ENCODE measurements around the gene BTLA.
"Not testable (repeated sequence)": the region's sequence is repeated elsewhere in the genome, so short reads cannot be mapped to it uniquely, and the experiment has no call there.

Gene BTLA

GRCh38 chr3:112508261-112508660 is 9.0 kb upstream of the BTLA start:
- H3K27ac ChIP-seq (ENCODE audit: low read length): no peak overlapping the region
- H3K36me3 ChIP-seq (ENCODE audit: control insufficient read depth, low read depth, low read length): no peaks in the 10 kb centered on the region
- peaks cover 18% of the 10 kb centered on the region for H3K9me3 ChIP-seq (ENCODE audit: control insufficient read depth, low read depth, low read length)
- no peaks in the 10 kb centered on the region for H3K27me3 ChIP-seq (ENCODE audit: control insufficient read depth, insufficient read depth, low read length)
- no peak overlapping the region for H3K9ac ChIP-seq (ENCODE audit: low read length)
- no peaks in the 10 kb centered on the region for H3K4me1 ChIP-seq (ENCODE audit: control insufficient read depth, low read depth, low read length)
- no peak overlapping the region for H3K4me3 ChIP-seq (ENCODE audit: low read length)

GRCh38 chr3:112505907-112506306 is 6.6 kb upstream of the BTLA start:
- Histone ChIP-seq H3K9ac (ENCODE audit: low read length) (no peak overlapping the region), H3K4me1 (ENCODE audit: control insufficient read depth, low read depth, low read length) (no peaks in the 10 kb centered on the region), H3K9me3 (ENCODE audit: control insufficient read depth, low read depth, low read length) (no peaks in the 10 kb centered on the region), H3K27me3 (ENCODE audit: control insufficient read depth, insufficient read depth, low read length) (no peaks in the 10 kb centered on the region), H3K36me3 (ENCODE audit: control insufficient read depth, low read depth, low read length) (no peaks in the 10 kb centered on the region), H3K27ac (ENCODE audit: low read length) (no peak overlapping the region), H3K4me3 (ENCODE audit: low read length) (no peak overlapping the region)

GRCh38 chr3:112504123-112504522 is 4.9 kb upstream of the BTLA start:
- no peak overlapping the region for H3K27ac ChIP-seq (ENCODE audit: low read length)
- H3K36me3 ChIP-seq (ENCODE audit: control insufficient read depth, low read depth, low read length): no peaks in the 10 kb centered on the region
- no peaks in the 10 kb centered on the region for H3K9me3 ChIP-seq (ENCODE audit: control insufficient read depth, low read depth, low read length)
- no peak overlapping the region for H3K4me3 ChIP-seq (ENCODE audit: low read length)
- H3K4me1 ChIP-seq (ENCODE audit: control insufficient read depth, low read depth, low read length): no peaks in the 10 kb centered on the region
- no peaks in the 10 kb centered on the region for H3K27me3 ChIP-seq (ENCODE audit: control insufficient read depth, insufficient read depth, low read length)
- H3K9ac ChIP-seq (ENCODE audit: low read length): no peak overlapping the region

- no peak overlapping the region for H3K4me3 ChIP-seq (ENCODE audit: low read length)
- no peak overlapping the region for H3K9ac ChIP-seq (ENCODE audit: low read length)
- H3K9me3 ChIP-seq (ENCODE audit: control insufficient read depth, low read depth, low read length): no peaks in the 10 kb centered on the region
- H3K27me3 ChIP-seq (ENCODE audit: control insufficient read depth, insufficient read depth, low read length): no peaks in the 10 kb centered on the region
- no peaks in the 10 kb centered on the region for H3K36me3 ChIP-seq (ENCODE audit: control insufficient read depth, low read depth, low read length)
- no peak overlapping the region for H3K27ac ChIP-seq (ENCODE audit: low read length)
- no peaks in the 10 kb centered on the region for H3K4me1 ChIP-seq (ENCODE audit: control insufficient read depth, low read depth, low read length)
Measured at GRCh38 chr3:112503304-112503972, 4.2 kb upstream of the BTLA start.

GRCh38 chr3:112500621-112501020 is 1.3 kb upstream of the BTLA start:
- H3K9me3 ChIP-seq (ENCODE audit: control insufficient read depth, low read depth, low read length): no peaks in the 10 kb centered on the region
- H3K36me3 ChIP-seq (ENCODE audit: control insufficient read depth, low read depth, low read length): no peaks in the 10 kb centered on the region
- H3K27me3 ChIP-seq (ENCODE audit: control insufficient read depth, insufficient read depth, low read length): no peaks in the 10 kb centered on the region
- H3K4me3 ChIP-seq (ENCODE audit: low read length): no peak overlapping the region
- H3K9ac ChIP-seq (ENCODE audit: low read length): no peak overlapping the region
- no peak overlapping the region for H3K27ac ChIP-seq (ENCODE audit: low read length)
- H3K4me1 ChIP-seq (ENCODE audit: control insufficient read depth, low read depth, low read length): no peaks in the 10 kb centered on the region

- H3K36me3 ChIP-seq (ENCODE audit: control insufficient read depth, low read depth, low read length): no peaks in the 10 kb centered on the region
- H3K9me3 ChIP-seq (ENCODE audit: control insufficient read depth, low read depth, low read length): no peaks in the 10 kb centered on the region
- no peaks in the 10 kb centered on the region for H3K27me3 ChIP-seq (ENCODE audit: control insufficient read depth, insufficient read depth, low read length)
- no peak overlapping the region for H3K27ac ChIP-seq (ENCODE audit: low read length)
- H3K4me3 ChIP-seq (ENCODE audit: low read length): no peak overlapping the region
- no peak overlapping the region for H3K9ac ChIP-seq (ENCODE audit: low read length)
- no peaks in the 10 kb centered on the region for H3K4me1 ChIP-seq (ENCODE audit: control insufficient read depth, low read depth, low read length)
Measured at GRCh38 chr3:112497897-112498548, 1.2 kb downstream of the BTLA start.

GRCh38 chr3:112496366-112497067 is 2.8 kb downstream of the BTLA start:
- Histone ChIP-seq H3K4me3 (ENCODE audit: low read length) (no peak overlapping the region), H3K27me3 (ENCODE audit: control insufficient read depth, insufficient read depth, low read length) (no peaks in the 10 kb centered on the region), H3K4me1 (ENCODE audit: control insufficient read depth, low read depth, low read length) (no peaks in the 10 kb centered on the region), H3K36me3 (ENCODE audit: control insufficient read depth, low read depth, low read length) (no peaks in the 10 kb centered on the region), H3K9me3 (ENCODE audit: control insufficient read depth, low read depth, low read length) (no peaks in the 10 kb centered on the region), H3K9ac (ENCODE audit: low read length) (no peak overlapping the region), H3K27ac (ENCODE audit: low read length) (no peak overlapping the region)

GRCh38 chr3:112494448-112494767 is 4.9 kb downstream of the BTLA start:
- not testable (repeated sequence) for H3K36me3 ChIP-seq (ENCODE audit: control insufficient read depth, low read depth, low read length); H3K27me3 ChIP-seq (ENCODE audit: control insufficient read depth, insufficient read depth, low read length); H3K27ac ChIP-seq (ENCODE audit: low read length); H3K9me3 ChIP-seq (ENCODE audit: control insufficient read depth, low read depth, low read length); H3K4me1 ChIP-seq (ENCODE audit: control insufficient read depth, low read depth, low read length); H3K9ac ChIP-seq (ENCODE audit: low read length); H3K4me3 ChIP-seq (ENCODE audit: low read length)

GRCh38 chr3:112492124-112492523 is 7.1 kb downstream of the BTLA start:
- Histone ChIP-seq H3K27ac (ENCODE audit: low read length) (no peak overlapping the region), H3K4me1 (ENCODE audit: control insufficient read depth, low read depth, low read length) (no peaks in the 10 kb centered on the region), H3K4me3 (ENCODE audit: low read length) (no peak overlapping the region)

GRCh38 chr3:112491373-112491772 is 7.9 kb downstream of the BTLA start:
- no peak overlapping the region for H3K9ac ChIP-seq (ENCODE audit: low read length)
- H3K36me3 ChIP-seq (ENCODE audit: control insufficient read depth, low read depth, low read length): no peaks in the 10 kb centered on the region
- H3K27ac ChIP-seq (ENCODE audit: low read length): no peak overlapping the region
- H3K4me1 ChIP-seq (ENCODE audit: control insufficient read depth, low read depth, low read length): no peaks in the 10 kb centered on the region
- H3K9me3 ChIP-seq (ENCODE audit: control insufficient read depth, low read depth, low read length): no peaks in the 10 kb centered on the region
- H3K4me3 ChIP-seq (ENCODE audit: low read length): no peak overlapping the region
- H3K27me3 ChIP-seq (ENCODE audit: control insufficient read depth, insufficient read depth, low read length): no peaks in the 10 kb centered on the region

More at GRCh38 chr3:112492124-112492523, 7.1 kb downstream of the BTLA start:
- Histone ChIP-seq H3K27me3 (ENCODE audit: control insufficient read depth, insufficient read depth, low read length) (no peaks in the 10 kb centered on the region), H3K9ac (ENCODE audit: low read length) (no peak overlapping the region), H3K36me3 (ENCODE audit: control insufficient read depth, low read depth, low read length) (no peaks in the 10 kb centered on the region), H3K9me3 (ENCODE audit: control insufficient read depth, low read depth, low read length) (no peaks in the 10 kb centered on the region)

- no peak overlapping the region for H3K9ac ChIP-seq (ENCODE audit: low read length)
- no peak overlapping the region for H3K27ac ChIP-seq (ENCODE audit: low read length)
- H3K9me3 ChIP-seq (ENCODE audit: control insufficient read depth, low read depth, low read length): no peaks in the 10 kb centered on the region
- H3K27me3 ChIP-seq (ENCODE audit: control insufficient read depth, insufficient read depth, low read length): no peaks in the 10 kb centered on the region
- no peaks in the 10 kb centered on the region for H3K36me3 ChIP-seq (ENCODE audit: control insufficient read depth, low read depth, low read length)
- no peaks in the 10 kb centered on the region for H3K4me1 ChIP-seq (ENCODE audit: control insufficient read depth, low read depth, low read length)
- no peak overlapping the region for H3K4me3 ChIP-seq (ENCODE audit: low read length)
Measured at GRCh38 chr3:112489674-112490479, 9.4 kb downstream of the BTLA start.
